ENCODE results near the gene LMNTD2.

The LMNTD2 gene

DNA sequence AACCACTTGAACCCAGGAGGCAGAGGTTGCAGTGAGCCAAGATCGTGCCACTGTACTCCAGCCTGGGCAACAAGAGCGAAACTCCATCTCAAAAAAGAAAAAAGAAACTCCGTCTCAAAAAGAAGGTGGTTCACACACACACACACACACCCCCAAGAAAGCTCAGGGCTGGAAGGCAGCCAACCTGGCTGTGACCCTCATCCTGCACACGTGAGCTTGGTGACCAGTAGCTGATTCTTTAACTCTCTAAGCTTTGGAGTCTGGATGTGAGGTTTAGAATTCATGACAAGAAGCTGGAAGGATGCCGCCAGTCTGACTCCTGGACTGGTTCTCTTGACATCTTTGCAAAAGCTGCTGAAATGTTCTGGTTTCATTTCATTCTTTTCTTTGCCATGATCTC lies 51.6 kb downstream of the LMNTD2 start:
- DNase-seq = no peak

DNA sequence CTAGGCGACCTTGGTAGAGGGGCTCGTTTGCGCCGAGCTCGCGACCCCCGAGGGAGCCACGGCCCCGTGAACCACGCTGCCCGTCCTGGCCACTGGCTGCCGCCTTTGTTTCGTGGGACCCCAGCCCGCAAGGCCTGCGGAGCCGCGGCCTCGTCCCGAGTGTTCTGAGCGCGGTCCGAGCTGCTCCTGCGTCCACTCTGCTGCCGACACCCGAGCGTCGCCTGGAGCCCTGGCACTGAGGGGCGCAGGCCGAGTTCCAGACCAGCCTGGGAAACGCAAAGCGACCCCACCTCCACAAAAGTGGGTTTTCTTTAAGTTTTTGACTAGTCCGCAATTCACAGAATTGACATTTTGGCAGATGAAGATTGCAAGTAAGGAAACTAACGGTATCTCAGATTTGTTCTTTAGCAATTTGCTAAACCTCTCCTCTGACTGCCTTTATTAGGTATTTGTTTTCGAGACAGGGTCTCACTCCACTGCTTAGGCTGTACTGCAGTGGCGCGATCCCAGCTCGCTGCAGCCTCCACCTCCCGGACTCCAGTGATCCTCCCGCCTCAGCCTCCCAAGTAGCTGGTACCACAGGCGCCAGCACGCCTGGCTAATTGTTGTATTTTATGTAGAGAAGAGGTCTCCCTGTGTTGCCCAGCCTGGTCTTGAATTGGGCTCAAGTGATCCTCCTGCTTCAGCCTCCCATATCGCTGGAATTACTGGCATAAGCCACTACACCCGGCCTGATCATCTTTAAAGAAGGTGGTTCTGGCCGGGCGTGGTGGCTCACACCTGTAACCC lies 52.6 kb downstream of the LMNTD2 start:
- DNase-seq = no peak

DNA sequence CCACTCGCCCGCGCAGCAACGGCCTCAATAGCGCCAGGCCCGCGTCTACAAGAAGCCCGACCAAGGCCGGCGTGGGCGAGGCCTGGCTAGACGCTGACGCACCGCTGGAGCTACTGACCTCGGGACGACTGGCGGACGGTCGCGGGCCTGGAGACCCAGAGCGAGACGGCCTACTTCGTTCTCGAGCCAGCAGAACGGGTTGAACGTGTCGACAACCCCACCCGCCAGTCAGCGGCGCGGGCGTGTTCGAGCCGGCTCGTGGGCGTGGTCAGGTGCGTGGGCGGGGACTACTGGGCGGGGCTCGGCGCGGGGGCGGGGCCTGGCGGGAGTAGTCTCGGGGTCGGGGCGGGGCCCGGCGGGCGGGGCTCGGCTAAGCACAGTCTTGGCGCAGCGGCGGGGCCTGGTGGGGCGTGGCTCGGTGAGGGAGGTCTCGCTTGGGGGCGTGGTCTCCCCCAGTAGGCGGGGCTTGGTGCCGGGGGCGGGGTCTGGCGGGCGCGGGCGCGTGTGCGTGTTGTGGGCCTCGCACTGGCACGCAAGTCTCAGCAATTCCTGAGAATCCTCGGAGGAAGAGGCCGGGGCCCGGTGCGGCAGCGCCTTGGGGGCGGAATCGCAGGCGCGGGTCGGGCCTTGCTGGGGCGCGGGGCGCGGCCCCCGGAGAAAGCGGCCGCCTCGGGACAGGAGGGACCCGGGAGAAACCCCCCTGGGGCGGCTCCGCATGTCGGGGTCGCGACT lies 53.4 kb downstream of the LMNTD2 start, which contains the start of gene RNH1:
Gene RNH1 (minus strand): TSS at position 248 of the 732 bp plus-strand sequence. CDS start 5,080 bp downstream, outside the sequence.
- DNase-seq = peak; percentile 99

DNA sequence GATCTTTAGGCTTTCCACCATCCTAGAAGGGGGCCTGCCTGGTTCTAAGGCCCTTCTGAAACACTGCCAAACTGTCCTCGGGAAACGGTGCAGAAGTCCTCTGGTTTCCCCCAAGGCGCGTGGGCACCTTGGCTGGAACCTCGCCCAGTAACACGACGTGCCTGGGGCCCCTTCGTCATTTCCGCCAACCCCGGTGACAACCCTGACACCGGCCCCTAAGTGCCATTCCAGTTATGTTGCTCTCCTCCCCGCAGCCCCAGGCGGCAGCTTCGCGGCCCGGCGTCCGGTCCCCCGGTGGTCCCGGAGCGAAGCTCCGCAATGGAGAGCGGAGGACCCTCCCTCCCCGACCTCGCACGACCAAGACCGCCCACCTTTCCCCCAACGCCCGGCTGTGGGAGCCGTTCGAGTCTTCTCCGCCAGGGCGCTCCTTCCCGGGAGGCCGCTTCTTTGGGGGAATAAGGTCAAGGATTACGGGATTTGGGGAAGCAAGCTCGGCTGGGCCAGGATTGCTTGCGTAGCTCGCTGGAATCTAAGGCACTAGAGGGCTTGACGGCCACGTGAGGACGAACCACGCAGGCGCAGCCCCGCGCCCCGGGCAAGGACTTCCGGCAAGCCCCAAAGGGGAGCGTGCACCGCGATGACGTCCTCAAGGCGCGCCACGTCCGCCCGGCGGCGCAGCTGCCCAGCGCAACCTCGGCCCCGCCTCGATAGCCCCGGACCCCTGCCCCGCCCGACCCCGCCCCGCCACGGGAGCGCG lies 54.1 kb downstream of the LMNTD2 start:
- DNase-seq = peak; percentile 96

DNA sequence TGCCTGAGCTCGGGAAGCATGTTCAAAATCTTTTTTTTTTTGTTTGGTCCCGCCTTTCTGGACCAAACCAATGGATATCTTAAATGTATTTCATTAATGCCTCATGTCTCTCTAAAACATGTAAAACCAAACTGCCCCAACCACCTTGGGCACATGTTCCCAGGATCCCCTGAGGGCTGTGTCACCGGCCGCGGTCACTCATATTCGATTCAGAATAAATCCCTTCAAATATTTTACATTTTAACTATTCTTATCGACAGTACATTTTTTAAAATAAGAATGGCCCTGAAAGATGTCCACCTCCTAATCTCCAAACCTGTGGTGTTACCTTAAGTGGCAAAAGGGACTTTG lies 55.6 kb downstream of the LMNTD2 start:
- no peak for DNase-seq

All from activated CD4-positive, alpha-beta T cell treated with anti-CD3 and anti-CD28 coated beads for 1 hour (primary cell).